IPS-18a (cell line): Measurements from ENCODE around the gene KCNQ1.

Experiments
- H3K27ac ChIP-seq: one replicate; pipeline ENCODE4 v1.5.1; 2013; ENCODE audit warnings: low read length
- H3K27me3 ChIP-seq: one replicate; pipeline ENCODE4 v1.6.1; 2013; ENCODE audit warnings: mild to moderate bottlenecking, low read length; ENCODE audit not compliant: control insufficient read depth, insufficient read depth
- H3K36me3 ChIP-seq: one replicate; pipeline ENCODE4 v1.6.1; 2013; ENCODE audit warnings: low read depth, low read length; ENCODE audit not compliant: control insufficient read depth
- H3K4me1 ChIP-seq: one replicate; pipeline ENCODE4 v1.6.1; 2013; ENCODE audit warnings: low read depth, low read length; ENCODE audit not compliant: control insufficient read depth
- H3K4me3 ChIP-seq: one replicate; pipeline ENCODE4 v1.5.1; 2013; ENCODE audit warnings: low read length
- H3K9ac ChIP-seq: one replicate; pipeline ENCODE4 v1.6.1; 2013; ENCODE audit warnings: mild to moderate bottlenecking, low read length, moderate library complexity
- H3K9me3 ChIP-seq: one replicate; pipeline ENCODE4 v1.6.1; 2013; ENCODE audit warnings: low read depth, low read length; ENCODE audit not compliant: control insufficient read depth

The KCNQ1 gene

GRCh38 chr11:2793701-2794045, 348.9 kb downstream of the KCNQ1 start:
- no peaks in the 10 kb centered on the region for H3K9me3 ChIP-seq
- peaks cover 33% of the 10 kb centered on the region for H3K27me3 ChIP-seq
- H3K4me1 ChIP-seq, result no peaks in the 10 kb centered on the region
- H3K27ac ChIP-seq, result no peak overlapping the region
- no peak overlapping the region for H3K4me3 ChIP-seq
- H3K36me3 ChIP-seq, result no peaks in the 10 kb centered on the region
- no peak overlapping the region for H3K9ac ChIP-seq

GRCh38 chr11:2794046-2794967, 349.5 kb downstream of the KCNQ1 start:
- H3K9ac ChIP-seq, result no peak overlapping the region
- H3K36me3 ChIP-seq, result no peaks in the 10 kb centered on the region
- H3K27me3 ChIP-seq, result peaks cover 27% of the 10 kb centered on the region
- H3K9me3 ChIP-seq, result no peaks in the 10 kb centered on the region
- H3K27ac ChIP-seq, result no peak overlapping the region
- no peak overlapping the region for H3K4me3 ChIP-seq
- H3K4me1 ChIP-seq, result no peaks in the 10 kb centered on the region

- no peak overlapping the region for H3K9ac ChIP-seq
- H3K4me1 ChIP-seq, result no peaks in the 10 kb centered on the region
These were observed 350.1 kb downstream of the KCNQ1 start for GRCh38 chr11:2794968-2795322.

GRCh38 chr11:2795491-2795991, 350.7 kb downstream of the KCNQ1 start:
- Histone ChIP-seq H3K4me1 (no peaks in the 10 kb centered on the region), H3K27me3 (peaks cover 17% of the 10 kb centered on the region)

More at GRCh38 chr11:2794968-2795322, 350.1 kb downstream of the KCNQ1 start:
- Histone ChIP-seq H3K27ac (no peak overlapping the region), H3K4me3 (no peak overlapping the region), H3K27me3 (peaks cover 21% of the 10 kb centered on the region), H3K36me3 (no peaks in the 10 kb centered on the region), H3K9me3 (no peaks in the 10 kb centered on the region)

GRCh38 chr11:2796091-2796490, 351.3 kb downstream of the KCNQ1 start:
- no peaks in the 10 kb centered on the region for H3K4me1 ChIP-seq
- no peaks in the 10 kb centered on the region for H3K36me3 ChIP-seq
- no peak overlapping the region for H3K9ac ChIP-seq
- H3K4me3 ChIP-seq, result no peak overlapping the region
- no peak overlapping the region for H3K27ac ChIP-seq
- peaks cover 17% of the 10 kb centered on the region for H3K27me3 ChIP-seq
- no peaks in the 10 kb centered on the region for H3K9me3 ChIP-seq

More at GRCh38 chr11:2795491-2795991, 350.7 kb downstream of the KCNQ1 start:
- H3K36me3 ChIP-seq, result no peaks in the 10 kb centered on the region
- H3K27ac ChIP-seq, result no peak overlapping the region
- H3K4me3 ChIP-seq, result no peak overlapping the region
- no peaks in the 10 kb centered on the region for H3K9me3 ChIP-seq
- no peak overlapping the region for H3K9ac ChIP-seq

- H3K9me3 ChIP-seq, result no peaks in the 10 kb centered on the region
- H3K4me3 ChIP-seq, result no peak overlapping the region
- no peaks in the 10 kb centered on the region for H3K4me1 ChIP-seq
- no peak overlapping the region for H3K9ac ChIP-seq
- H3K36me3 ChIP-seq, result no peaks in the 10 kb centered on the region
- no peak overlapping the region for H3K27ac ChIP-seq
- H3K27me3 ChIP-seq, result peaks cover 17% of the 10 kb centered on the region
These were observed 351.8 kb downstream of the KCNQ1 start for GRCh38 chr11:2796508-2797113.

GRCh38 chr11:2797121-2797711, 352.4 kb downstream of the KCNQ1 start:
- H3K9me3 ChIP-seq, result no peaks in the 10 kb centered on the region
- no peak overlapping the region for H3K9ac ChIP-seq
- no peaks in the 10 kb centered on the region for H3K4me1 ChIP-seq
- H3K27me3 ChIP-seq, result peaks cover 17% of the 10 kb centered on the region
- H3K27ac ChIP-seq, result no peak overlapping the region
- H3K36me3 ChIP-seq, result no peaks in the 10 kb centered on the region
- no peak overlapping the region for H3K4me3 ChIP-seq

GRCh38 chr11:2797741-2798361, 353.0 kb downstream of the KCNQ1 start:
- Histone ChIP-seq H3K27ac (no peak overlapping the region), H3K36me3 (no peaks in the 10 kb centered on the region), H3K4me1 (no peaks in the 10 kb centered on the region), H3K27me3 (peaks cover 17% of the 10 kb centered on the region), H3K9ac (no peak overlapping the region), H3K4me3 (no peak overlapping the region), H3K9me3 (no peaks in the 10 kb centered on the region)

GRCh38 chr11:2798951-2799761, 354.3 kb downstream of the KCNQ1 start:
- Histone ChIP-seq H3K9me3 (no peaks in the 10 kb centered on the region), H3K27ac (no peak overlapping the region), H3K4me1 (no peaks in the 10 kb centered on the region), H3K4me3 (no peak overlapping the region), H3K27me3 (peaks cover 12% of the 10 kb centered on the region), H3K36me3 (no peaks in the 10 kb centered on the region), H3K9ac (no peak overlapping the region)

- H3K9ac ChIP-seq, result no peak overlapping the region
- H3K4me3 ChIP-seq, result no peak overlapping the region
- H3K4me1 ChIP-seq, result no peaks in the 10 kb centered on the region
- no peaks in the 10 kb centered on the region for H3K9me3 ChIP-seq
- H3K27me3 ChIP-seq, result peaks cover 5% of the 10 kb centered on the region
- H3K27ac ChIP-seq, result no peak overlapping the region
- H3K36me3 ChIP-seq, result no peaks in the 10 kb centered on the region
These were observed 355.3 kb downstream of the KCNQ1 start for GRCh38 chr11:2799881-2800654.
